ENCODE results near the gene SLC4A4.

DNA sequence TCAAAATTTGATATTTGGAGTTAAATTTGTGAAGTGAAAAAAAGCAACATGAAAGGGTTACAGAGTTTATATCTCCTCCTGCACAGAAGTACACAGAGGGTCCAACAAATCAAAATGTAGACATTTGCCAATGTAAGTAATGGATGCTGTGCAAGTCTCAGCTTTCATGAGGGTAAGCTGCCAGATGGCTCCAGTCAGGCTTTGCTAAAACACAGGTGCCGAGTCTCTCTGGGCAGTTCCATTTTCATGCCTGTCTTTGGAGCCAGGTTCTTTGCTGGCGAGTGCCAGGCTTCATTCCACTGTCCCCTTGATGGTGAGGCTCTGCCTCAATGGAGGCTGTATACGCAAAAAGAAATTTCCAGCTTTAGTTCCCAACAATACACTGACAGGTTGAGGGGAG, 27.9 kb downstream of the SLC4A4 start:
- TF ChIP-seq, protein P1, sequence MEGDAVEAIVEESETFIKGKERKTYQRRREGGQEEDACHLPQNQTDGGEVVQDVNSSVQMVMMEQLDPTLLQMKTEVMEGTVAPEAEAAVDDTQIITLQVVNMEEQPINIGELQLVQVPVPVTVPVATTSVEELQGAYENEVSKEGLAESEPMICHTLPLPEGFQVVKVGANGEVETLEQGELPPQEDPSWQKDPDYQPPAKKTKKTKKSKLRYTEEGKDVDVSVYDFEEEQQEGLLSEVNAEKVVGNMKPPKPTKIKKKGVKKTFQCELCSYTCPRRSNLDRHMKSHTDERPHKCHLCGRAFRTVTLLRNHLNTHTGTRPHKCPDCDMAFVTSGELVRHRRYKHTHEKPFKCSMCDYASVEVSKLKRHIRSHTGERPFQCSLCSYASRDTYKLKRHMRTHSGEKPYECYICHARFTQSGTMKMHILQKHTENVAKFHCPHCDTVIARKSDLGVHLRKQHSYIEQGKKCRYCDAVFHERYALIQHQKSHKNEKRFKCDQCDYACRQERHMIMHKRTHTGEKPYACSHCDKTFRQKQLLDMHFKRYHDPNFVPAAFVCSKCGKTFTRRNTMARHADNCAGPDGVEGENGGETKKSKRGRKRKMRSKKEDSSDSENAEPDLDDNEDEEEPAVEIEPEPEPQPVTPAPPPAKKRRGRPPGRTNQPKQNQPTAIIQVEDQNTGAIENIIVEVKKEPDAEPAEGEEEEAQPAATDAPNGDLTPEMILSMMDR (IDR thresholded peaks at IDR 0.05), result no peak
- TF ChIP-seq POLR2AphosphoS5 (IDR thresholded peaks at IDR 0.05; ENCODE audit: low read depth, low read length) (no peak), TAF1 (IDR thresholded peaks at IDR 0.05; ENCODE audit: borderline replicate concordance, low read depth, low read length) (no peak), EP300 (IDR thresholded peaks at IDR 0.05; ENCODE audit: borderline replicate concordance in 1 of 2, low read depth in 1 of 2, low read length in 1 of 2) (no peak), RFX5 (IDR thresholded peaks at IDR 0.05; ENCODE audit: low read length) (no peak), EZH2phosphoT487 (IDR thresholded peaks at IDR 0.05; ENCODE audit: borderline replicate concordance, low read depth) (no peak), USF2 (IDR thresholded peaks at IDR 0.05; ENCODE audit: borderline replicate concordance, low read depth, low read length) (no peak), RAD21 (IDR thresholded peaks at IDR 0.05; ENCODE audit: low read length) (no peak), GABPA (IDR thresholded peaks at IDR 0.05; ENCODE audit: low read depth) (no peak), MXI1 (IDR thresholded peaks at IDR 0.05; ENCODE audit: low read depth, low read length) (no peak)
- TF ChIP-seq, protein P2, sequence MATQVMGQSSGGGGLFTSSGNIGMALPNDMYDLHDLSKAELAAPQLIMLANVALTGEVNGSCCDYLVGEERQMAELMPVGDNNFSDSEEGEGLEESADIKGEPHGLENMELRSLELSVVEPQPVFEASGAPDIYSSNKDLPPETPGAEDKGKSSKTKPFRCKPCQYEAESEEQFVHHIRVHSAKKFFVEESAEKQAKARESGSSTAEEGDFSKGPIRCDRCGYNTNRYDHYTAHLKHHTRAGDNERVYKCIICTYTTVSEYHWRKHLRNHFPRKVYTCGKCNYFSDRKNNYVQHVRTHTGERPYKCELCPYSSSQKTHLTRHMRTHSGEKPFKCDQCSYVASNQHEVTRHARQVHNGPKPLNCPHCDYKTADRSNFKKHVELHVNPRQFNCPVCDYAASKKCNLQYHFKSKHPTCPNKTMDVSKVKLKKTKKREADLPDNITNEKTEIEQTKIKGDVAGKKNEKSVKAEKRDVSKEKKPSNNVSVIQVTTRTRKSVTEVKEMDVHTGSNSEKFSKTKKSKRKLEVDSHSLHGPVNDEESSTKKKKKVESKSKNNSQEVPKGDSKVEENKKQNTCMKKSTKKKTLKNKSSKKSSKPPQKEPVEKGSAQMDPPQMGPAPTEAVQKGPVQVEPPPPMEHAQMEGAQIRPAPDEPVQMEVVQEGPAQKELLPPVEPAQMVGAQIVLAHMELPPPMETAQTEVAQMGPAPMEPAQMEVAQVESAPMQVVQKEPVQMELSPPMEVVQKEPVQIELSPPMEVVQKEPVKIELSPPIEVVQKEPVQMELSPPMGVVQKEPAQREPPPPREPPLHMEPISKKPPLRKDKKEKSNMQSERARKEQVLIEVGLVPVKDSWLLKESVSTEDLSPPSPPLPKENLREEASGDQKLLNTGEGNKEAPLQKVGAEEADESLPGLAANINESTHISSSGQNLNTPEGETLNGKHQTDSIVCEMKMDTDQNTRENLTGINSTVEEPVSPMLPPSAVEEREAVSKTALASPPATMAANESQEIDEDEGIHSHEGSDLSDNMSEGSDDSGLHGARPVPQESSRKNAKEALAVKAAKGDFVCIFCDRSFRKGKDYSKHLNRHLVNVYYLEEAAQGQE (IDR thresholded peaks at IDR 0.05; ENCODE audit: low read depth, low read length), result no peak
- TF ChIP-seq, protein P3, sequence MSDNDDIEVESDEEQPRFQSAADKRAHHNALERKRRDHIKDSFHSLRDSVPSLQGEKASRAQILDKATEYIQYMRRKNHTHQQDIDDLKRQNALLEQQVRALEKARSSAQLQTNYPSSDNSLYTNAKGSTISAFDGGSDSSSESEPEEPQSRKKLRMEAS (IDR thresholded peaks at IDR 0.05; ENCODE audit: low read depth), result no peak
